GM23248 (cell line): ENCODE results near the gene IVNS1ABP. TPM values are rescaled to one million over a fixed set of nuclear protein-coding genes. Genes with fewer than 3 reads are reported as not detected.

Source experiments
- DNase-seq: peaks from one replicate; pipeline ENCODE4 v3.0.0-alpha.2; 2015
- H2AFZ ChIP-seq: fragments of 200-600 bp; sonication (generic); 2 replicates; pipeline ENCODE4 v1.6.1; 2016; ENCODE audit warnings: antibody characterized with exemption
- H3F3A ChIP-seq: fragments of 200-600 bp; sonication (generic); 2 replicates; pipeline ENCODE4 v1.6.1; 2016; ENCODE audit warnings: mild to moderate bottlenecking, antibody characterized with exemption, mixed run types; ENCODE audit not compliant: insufficient read depth
- H3K27ac ChIP-seq: fragments of 200-600 bp; sonication (generic); 2 replicates; pipeline ENCODE4 v1.5.1; 2016; ENCODE audit warnings: mild to moderate bottlenecking
- H3K27me3 ChIP-seq: fragments of 200-600 bp; sonication (generic); replicated peaks from 2 replicates; pipeline ENCODE4 v1.6.1; 2016; ENCODE audit warnings: mild to moderate bottlenecking; ENCODE audit not compliant: insufficient read depth
- H3K36me3 ChIP-seq: fragments of 200-600 bp; sonication (generic); 2 replicates; pipeline ENCODE4 v1.6.1; 2016; ENCODE audit warnings: low read depth, mild to moderate bottlenecking
- H3K4me1 ChIP-seq: fragments of 200-600 bp; sonication (generic); 2 replicates; pipeline ENCODE4 v1.6.1; 2016; ENCODE audit warnings: mild to moderate bottlenecking; ENCODE audit not compliant: insufficient read depth
- H3K4me2 ChIP-seq: fragments of 200-600 bp; sonication (generic); one replicate; pipeline ENCODE4 v1.6.1; 2016; ENCODE audit warnings: mild to moderate bottlenecking; ENCODE audit not compliant: unreplicated experiment
- H3K4me3 ChIP-seq: fragments of 200-600 bp; sonication (generic); 2 replicates; pipeline ENCODE4 v1.5.1; 2016; ENCODE audit warnings: mild to moderate bottlenecking
- H3K79me2 ChIP-seq: fragments of 200-600 bp; sonication (generic); 2 replicates; pipeline ENCODE4 v1.6.1; 2016; ENCODE audit warnings: mild to moderate bottlenecking; ENCODE audit not compliant: insufficient read depth
- H3K9ac ChIP-seq: fragments of 200-600 bp; sonication (generic); 2 replicates; pipeline ENCODE4 v1.6.1; 2016; ENCODE audit warnings: mild to moderate bottlenecking
- H3K9me2 ChIP-seq: fragments of 200-600 bp; sonication (generic); 2 replicates; pipeline ENCODE4 v1.6.1; 2016; ENCODE audit warnings: mixed run types, mild to moderate bottlenecking, moderate library complexity; ENCODE audit not compliant: insufficient read depth
- H3K9me3 ChIP-seq: fragments of 200-600 bp; sonication (generic); one replicate; pipeline ENCODE4 v1.6.1; 2017; ENCODE audit warnings: low read depth
- H4K20me1 ChIP-seq: fragments of 200-600 bp; sonication (generic); 2 replicates; pipeline ENCODE4 v1.6.0; 2016; ENCODE audit not compliant: insufficient read depth
- EZH2 ChIP-seq: fragments of 200-600 bp; sonication (generic); IDR thresholded peaks from 2 replicates; pipeline ENCODE4 v1.6.1; 2018; ENCODE audit warnings: antibody characterized with exemption, mild to moderate bottlenecking; ENCODE audit not compliant: insufficient read depth, poor library complexity, severe bottlenecking
- EZH2phosphoT487 ChIP-seq: fragments of 200-600 bp; sonication (generic); IDR thresholded peaks from 2 replicates; pipeline ENCODE4 v1.6.1; 2018; ENCODE audit warnings: antibody characterized with exemption, moderate library complexity, mild to moderate bottlenecking, low read depth; ENCODE audit not compliant: insufficient read depth
- WGBS, 2 experiments: methylation state at CpG; one replicate each; pipeline ENCODE4 v1.1.6; 2015 to 2017; ENCODE audit warnings: low lambda C conversion rate in 2 of 2, low coverage in 1 of 2; ENCODE audit errors: missing lambda C conversion rate in 2 of 2; 5-methylcytosine and 5-hydroxymethylcytosine counted together
- in situ Hi-C: fragments of 300-500 bp; cut with MboI; formaldehyde crosslinking; loops from 2 replicates; pipeline ENCODE4 v1.15.0; 2020
- polyA plus RNA-seq: library from polyadenylated mRNA; unstranded; fragments of >200 nt; fragmentation: Nextera tagmentation; extraction: Ambion mirVana; gene quantifications from 2 replicates; pipeline ENCODE4 v1.2.1, GENCODE V29; 2016
- total RNA-seq: library from RNA; depleted of rRNA; stranded (reverse); fragments of >200 nt; shearing (Covaris generic); gene quantifications from 2 replicates; pipeline ENCODE4 v1.2.3, GENCODE V29; 2014

The IVNS1ABP gene
- total and polyA plus RNA-seq, 2 experiments from 2014 or later, result 51.4 to 52.0 TPM

GRCh38 chr1:185268352-185268751 lies 48.7 kb downstream of the IVNS1ABP start:
- no peaks in the 10 kb centered on the region for H3K9me3 ChIP-seq
- H4K20me1 ChIP-seq, result no peaks in the 10 kb centered on the region
- no peak for DNase-seq
- no peaks in the 10 kb centered on the region for H3K36me3 ChIP-seq
- H2AFZ ChIP-seq, result no peak overlapping the region
- H3K79me2 ChIP-seq, result no peaks in the 10 kb centered on the region
- no peak overlapping the region for H3K4me2 ChIP-seq
- H3K9ac ChIP-seq, result no peak overlapping the region
- no peak overlapping the region for H3K27ac ChIP-seq
- no peaks in the 10 kb centered on the region; the same call in 1 of the 2 replicates for H3K4me1 ChIP-seq
- H3K27me3 ChIP-seq, result no peaks in the 10 kb centered on the region
- 75 to 76% methylated on average over 2 of the region's 2 CpGs for WGBS, 2 experiments
- H3F3A ChIP-seq, result no peaks in the 10 kb centered on the region
- H3K4me3 ChIP-seq, result no peak overlapping the region
- no peaks in the 10 kb centered on the region for H3K9me2 ChIP-seq
- in situ Hi-C loops, result no loop called here
- no peak for TF ChIP-seq EZH2
- TF ChIP-seq EZH2phosphoT487, result no peak

- in situ Hi-C loops, result no loop called here
- H3K4me3 ChIP-seq, result no peak overlapping the region
- H3K9me2 ChIP-seq, result no peaks in the 10 kb centered on the region
- H4K20me1 ChIP-seq, result no peaks in the 10 kb centered on the region
- no peak overlapping the region for H2AFZ ChIP-seq
- H3K9ac ChIP-seq, result no peak overlapping the region
- H3K36me3 ChIP-seq, result no peaks in the 10 kb centered on the region
- H3F3A ChIP-seq, result no peaks in the 10 kb centered on the region
- DNase-seq, result no peak
- H3K9me3 ChIP-seq, result no peaks in the 10 kb centered on the region
- H3K4me1 ChIP-seq, result no peaks in the 10 kb centered on the region; the same call in 1 of the 2 replicates
- H3K79me2 ChIP-seq, result no peaks in the 10 kb centered on the region
- no peaks in the 10 kb centered on the region for H3K27me3 ChIP-seq
- TF ChIP-seq EZH2, result no peak
- no peak overlapping the region for H3K4me2 ChIP-seq
- H3K27ac ChIP-seq, result no peak overlapping the region
These were observed 49.3 kb downstream of the IVNS1ABP start for GRCh38 chr1:185267701-185268100.

- in situ Hi-C loops, result no loop called here
- Histone ChIP-seq H3K4me3 (no peak overlapping the region), H3K36me3 (no peaks in the 10 kb centered on the region), H3K27ac (no peak overlapping the region), H3K9me2 (no peaks in the 10 kb centered on the region), H2AFZ (no peak overlapping the region), H3K4me2 (no peak overlapping the region), H3K4me1 (no peaks in the 10 kb centered on the region; the same call in 1 of the 2 replicates), H3F3A (no peaks in the 10 kb centered on the region), H3K27me3 (no peaks in the 10 kb centered on the region), H3K9me3 (no peaks in the 10 kb centered on the region), H3K9ac (no peak overlapping the region), H4K20me1 (no peaks in the 10 kb centered on the region), H3K79me2 (no peaks in the 10 kb centered on the region)
- no peak for DNase-seq
- TF ChIP-seq EZH2 (no peak), EZH2phosphoT487 (no peak)
- 21 to 26% methylated on average over 3 of the region's 3 CpGs for WGBS, 2 experiments
These were observed 49.7 kb downstream of the IVNS1ABP start for GRCh38 chr1:185267301-185267700.

- Histone ChIP-seq H4K20me1 (no peaks in the 10 kb centered on the region), H3K9me3 (no peaks in the 10 kb centered on the region), H3K79me2 (no peaks in the 10 kb centered on the region), H3K9ac (no peak overlapping the region), H3K9me2 (no peaks in the 10 kb centered on the region), H3F3A (no peaks in the 10 kb centered on the region), H2AFZ (no peak overlapping the region), H3K4me1 (no peaks in the 10 kb centered on the region; the same call in 1 of the 2 replicates), H3K4me3 (no peak overlapping the region), H3K27me3 (no peaks in the 10 kb centered on the region), H3K27ac (no peak overlapping the region), H3K4me2 (no peak overlapping the region), H3K36me3 (no peaks in the 10 kb centered on the region)
- WGBS, 2 experiments, result 88 to 89% methylated on average over 4 of the region's 4 CpGs
- no peak for TF ChIP-seq EZH2phosphoT487
- TF ChIP-seq EZH2, result no peak
- in situ Hi-C loops, result no loop called here
- no peak for DNase-seq
These were observed 51.7 kb downstream of the IVNS1ABP start for GRCh38 chr1:185265314-185265713.

GRCh38 chr1:185263780-185264179 lies 53.3 kb downstream of the IVNS1ABP start:
- H3K27ac ChIP-seq, result no peak overlapping the region
- in situ Hi-C loops, result no loop called here
- no peak overlapping the region for H3K4me2 ChIP-seq
- H3K4me1 ChIP-seq, result peaks cover 5% of the 10 kb centered on the region; the same call in 1 of the 2 replicates
- H4K20me1 ChIP-seq, result no peaks in the 10 kb centered on the region
- H3F3A ChIP-seq, result no peaks in the 10 kb centered on the region
- H3K9me2 ChIP-seq, result no peaks in the 10 kb centered on the region
- H3K36me3 ChIP-seq, result no peaks in the 10 kb centered on the region
- H3K9me3 ChIP-seq, result no peaks in the 10 kb centered on the region
- H3K9ac ChIP-seq, result no peak overlapping the region
- TF ChIP-seq EZH2, result no peak
- TF ChIP-seq EZH2phosphoT487, result no peak
- H2AFZ ChIP-seq, result no peak overlapping the region
- no peaks in the 10 kb centered on the region for H3K27me3 ChIP-seq
- no peaks in the 10 kb centered on the region for H3K79me2 ChIP-seq
- H3K4me3 ChIP-seq, result no peak overlapping the region
- WGBS, 2 experiments, result 44 to 50% methylated on average over 1 of the region's 1 CpG
- no peak for DNase-seq
